SK-N-SH (cell line): ENCODE results near the gene GAS7. TPM values are rescaled to one million over a fixed set of nuclear protein-coding genes. Genes with fewer than 3 reads are reported as not detected.
"Not testable (repeated sequence)": the region's sequence is repeated elsewhere in the genome, so short reads cannot be mapped to it uniquely, and the experiment has no call there.

ENCODE experiments used
- CTCF ChIA-PET: fragments of 300-600, 350-600 bp; formaldehyde crosslinking; extraction: SDS; loops from one replicate; lab custom pipeline; 2021; lab: Yijun Ruan, JAX
- POLR2A ChIA-PET: fragments of 350-600 bp; sonication (Branson Sonifier 250); formaldehyde crosslinking; extraction: SDS; loops from one replicate; lab custom pipeline; 2020; ENCODE audit warnings: antibody characterized with exemption, inconsistent platforms; lab: Yijun Ruan, JAX
- DNase-seq: peaks from one replicate; pipeline ENCODE4 v3.0.0; 2012
- H2AFZ ChIP-seq: fragments of 200-600 bp; sonication (generic); 2 replicates; pipeline ENCODE4 v1.8.1; 2016; ENCODE audit warnings: antibody characterized with exemption, mild to moderate bottlenecking, low read depth
- H3F3A ChIP-seq: fragments of 200-600 bp; sonication (generic); replicated peaks from 2 replicates; pipeline ENCODE3; 2016; ENCODE audit warnings: antibody characterized with exemption, mild to moderate bottlenecking; ENCODE audit not compliant: insufficient read depth
- H3K27ac ChIP-seq, 2 experiments: fragments of 200-500 bp in 1 of 2; fragments of 200-600 bp in 1 of 2; sonication (Bioruptor generic) in 1 of 2; sonication (generic), shearing (Covaris generic) in 1 of 2; 2 replicates each; pipeline versions ENCODE4 v1.5.1 to v1.6.1; 2014 to 2016; ENCODE audit warnings: low read depth in 2 of 2, inconsistent platforms in 1 of 2, low read length in 1 of 2, mild to moderate bottlenecking in 1 of 2, mixed read lengths in 1 of 2
- H3K27me3 ChIP-seq: fragments of 200-600 bp; sonication (generic), shearing (Covaris generic); 2 replicates; pipeline ENCODE4 v1.6.1; 2016; ENCODE audit warnings: mixed run types; ENCODE audit not compliant: insufficient read depth
- H3K36me3 ChIP-seq, 2 experiments: fragments of 200-500 bp in 1 of 2; fragments of 200-600 bp in 1 of 2; sonication (Bioruptor generic) in 1 of 2; sonication (generic) in 1 of 2; replicated peaks in 1 of 2; 2 replicates each; pipeline versions ENCODE3 to v1.5.1; 2014 to 2016; ENCODE audit warnings: low read length in 1 of 2, mild to moderate bottlenecking in 1 of 2; ENCODE audit not compliant: insufficient read depth in 2 of 2, control insufficient read depth in 1 of 2
- H3K4me1 ChIP-seq, 2 experiments: fragments of 200-500 bp in 1 of 2; fragments of 200-600 bp in 1 of 2; sonication (Bioruptor generic) in 1 of 2; sonication (generic), shearing (Covaris generic) in 1 of 2; 2 replicates each; pipeline versions ENCODE4 v1.5.1 to v1.6.1; 2014 to 2016; ENCODE audit warnings: low read depth in 1 of 2, low read length in 1 of 2, mixed run types in 1 of 2; ENCODE audit not compliant: insufficient read depth in 2 of 2, control insufficient read depth in 1 of 2
- H3K4me2 ChIP-seq: fragments of 200-600 bp; sonication (generic), shearing (Covaris generic); 2 replicates; pipeline ENCODE4 v1.6.1; 2017; ENCODE audit warnings: mixed run types
- H3K4me3 ChIP-seq, 2 experiments: fragments of 200-500 bp in 1 of 2; fragments of 200-600 bp in 1 of 2; sonication (Bioruptor generic) in 1 of 2; sonication (generic), shearing (Covaris generic) in 1 of 2; 2 replicates each; pipeline versions ENCODE4 v1.5.1 to v1.8.1; 2014 to 2016; ENCODE audit warnings: low read depth in 2 of 2, inconsistent platforms in 1 of 2, low read length in 1 of 2, mild to moderate bottlenecking in 1 of 2, mixed read lengths in 1 of 2, moderate library complexity in 1 of 2
- H3K79me2 ChIP-seq: fragments of 200-600 bp; sonication (generic); 2 replicates; pipeline ENCODE4 v1.8.1; 2017; ENCODE audit warnings: mild to moderate bottlenecking; ENCODE audit not compliant: insufficient read depth
- H3K9ac ChIP-seq: fragments of 200-600 bp; sonication (generic); 2 replicates; pipeline ENCODE4 v1.6.1; 2017; ENCODE audit warnings: mixed run types
- H3K9me2 ChIP-seq: fragments of 200-600 bp; sonication (generic); 2 replicates; pipeline ENCODE4 v1.6.1; 2017; ENCODE audit warnings: mixed run types
- H3K9me3 ChIP-seq: fragments of 200-600 bp; sonication (generic); 2 replicates; pipeline ENCODE4 v1.6.1; 2017; ENCODE audit warnings: mixed run types, mild to moderate bottlenecking, moderate library complexity
- H4K20me1 ChIP-seq: fragments of 200-600 bp; sonication (generic); 2 replicates; pipeline ENCODE4 v1.6.1; 2017; ENCODE audit warnings: mild to moderate bottlenecking, mixed run types; ENCODE audit not compliant: insufficient read depth
- EZH2phosphoT487 ChIP-seq: fragments of 200-600 bp; sonication (generic); IDR thresholded peaks from 2 replicates; pipeline ENCODE4 v1.6.1; 2017; ENCODE audit warnings: low read depth, mixed run types, mild to moderate bottlenecking, antibody characterized with exemption, moderate library complexity, borderline replicate concordance
- FOSL2 ChIP-seq: IDR thresholded peaks from 2 replicates; pipeline ENCODE4 v1.4.0; 2012; ENCODE audit warnings: low read depth, mild to moderate bottlenecking, moderate library complexity, borderline replicate concordance
- GABPA ChIP-seq: IDR thresholded peaks from 2 replicates; pipeline ENCODE4 v1.4.0; 2012; ENCODE audit warnings: low read depth, mild to moderate bottlenecking
- GATA2 ChIP-seq: sonication (generic); formaldehyde crosslinking; IDR thresholded peaks from 2 replicates; pipeline ENCODE4 v1.5.0; 2020; ENCODE audit warnings: mild to moderate bottlenecking, missing genetic modification reagents
- IRF3 ChIP-seq: fragments of 150-350 bp; IDR thresholded peaks from 2 replicates; pipeline ENCODE4 v1.6.1; 2016; ENCODE audit warnings: mild to moderate bottlenecking, low read depth, low read length
- JUND ChIP-seq: IDR thresholded peaks from 2 replicates; pipeline ENCODE4 v1.4.0; 2012
- MAX ChIP-seq: IDR thresholded peaks from 2 replicates; pipeline ENCODE4 v1.4.0; 2012; ENCODE audit warnings: low read depth
- NFIC ChIP-seq: IDR thresholded peaks from 2 replicates; pipeline ENCODE4 v1.4.0; 2012; ENCODE audit warnings: borderline replicate concordance
- PBX3 ChIP-seq: IDR thresholded peaks from 2 replicates; pipeline ENCODE4; 2012
- RAD21 ChIP-seq: IDR thresholded peaks from 2 replicates; pipeline ENCODE4 v1.6.1; 2012; ENCODE audit warnings: mild to moderate bottlenecking, low read length
- RCOR1 ChIP-seq: fragments of 150-350 bp; IDR thresholded peaks from 2 replicates; pipeline ENCODE4 v1.6.1; 2017; ENCODE audit warnings: antibody characterized with exemption, low read length
- RFX5 ChIP-seq: IDR thresholded peaks from 2 replicates; pipeline ENCODE4 v1.6.1; 2012; ENCODE audit warnings: mild to moderate bottlenecking, improper control_type of control experiment, low read length
- SIN3A ChIP-seq: IDR thresholded peaks from 2 replicates; pipeline ENCODE4 v1.6.1; 2012; ENCODE audit warnings: low read depth, mild to moderate bottlenecking, low read length, moderate library complexity, borderline replicate concordance
- SMC3 ChIP-seq: IDR thresholded peaks from 2 replicates; pipeline ENCODE4 v1.6.1; 2012; ENCODE audit warnings: low read depth, low read length, improper control_type of control experiment
- TCF12 ChIP-seq: IDR thresholded peaks from 2 replicates; pipeline ENCODE4 v1.4.0; 2012
- TEAD4 ChIP-seq: IDR thresholded peaks from 2 replicates; pipeline ENCODE4 v1.4.0; 2012; ENCODE audit warnings: mild to moderate bottlenecking, borderline replicate concordance; ENCODE audit not compliant: insufficient read depth
- USF2 ChIP-seq: fragments of 150-350 bp; IDR thresholded peaks from 2 replicates; pipeline ENCODE4 v1.6.1; 2017; ENCODE audit warnings: antibody characterized with exemption, low read length, low read depth, borderline replicate concordance
- YY1 ChIP-seq: IDR thresholded peaks from 2 replicates; pipeline ENCODE4 v1.4.0; 2012; ENCODE audit warnings: low read depth, mild to moderate bottlenecking
- WGBS: methylation state at CpG from one replicate; pipeline ENCODE4 v1.1.6; 2017; ENCODE audit warnings: low lambda C conversion rate; 5-methylcytosine and 5-hydroxymethylcytosine counted together
- polyA plus RNA-seq, 3 experiments: library from polyadenylated mRNA; depleted of rRNA; stranded (reverse); fragments of >200 nt; gene quantifications; 2 replicates each; pipeline ENCODE4 v1.2.3, GENCODE V29; 2012

The GAS7 gene
- polyA plus RNA-seq, 1 of the 3 experiments (the other 2 are of a cell fraction), result 0.12 TPM

GRCh38 chr17:10018461-10018891 is 179.9 kb downstream of the GAS7 start:
- CTCF ChIA-PET, result interaction anchor here (1.1 kb wide), 1 partner anchor 8 kb away, joined by 3 read pairs; no protein-coding TSS in a partner anchor
- H3K4me3 ChIP-seq, result no peak overlapping the region
- POLR2A ChIA-PET, result no interaction called here
- no peaks in the 10 kb centered on the region for H3F3A ChIP-seq
- no peak overlapping the region for H2AFZ ChIP-seq
- H3K27me3 ChIP-seq, result no peaks in the 10 kb centered on the region; the same call in 1 of the 2 replicates
- H3K36me3 ChIP-seq, result no peaks in the 10 kb centered on the region
- 19% methylated on average over 7 of the region's 7 CpGs for WGBS
- no peaks in the 10 kb centered on the region for H3K9me2 ChIP-seq
- H3K4me1 ChIP-seq, result peaks cover 0 to 3% of the 10 kb centered on the region in 2 experiments; a peak in 1 of 4 replicates
- no peak for DNase-seq
- no peak overlapping the region for H3K27ac ChIP-seq
- H3K79me2 ChIP-seq, result no peaks in the 10 kb centered on the region
- TF ChIP-seq RFX5, result no peak
- TF ChIP-seq SIN3A, result no peak
- TF ChIP-seq FOSL2, result no peak
- no peak for TF ChIP-seq GATA2 (CRISPR knock-in tag)
- no peak for TF ChIP-seq RCOR1
- no peaks in the 10 kb centered on the region for H3K9me3 ChIP-seq
- H4K20me1 ChIP-seq, result no peaks in the 10 kb centered on the region
- no peak overlapping the region for H3K9ac ChIP-seq
- H3K4me2 ChIP-seq, result no peak overlapping the region

- POLR2A ChIA-PET, H3K4me2 ChIP-seq, H2AFZ ChIP-seq, H3K79me2 ChIP-seq, H3K4me1 ChIP-seq, H3K36me3 ChIP-seq, DNase-seq, H3K9me3 ChIP-seq, H3K27ac ChIP-seq, H3K4me3 ChIP-seq, H3F3A ChIP-seq, H4K20me1 ChIP-seq, H3K9me2 ChIP-seq, H3K9ac ChIP-seq, H3K27me3 ChIP-seq: not testable (repeated sequence)
- CTCF ChIA-PET, result interaction anchor here (1.1 kb wide), 1 partner anchor 10 kb away, joined by 3 read pairs; no protein-coding TSS in a partner anchor
- WGBS, result 53% methylated on average over 14 of the region's 14 CpGs
These were observed 181.3 kb downstream of the GAS7 start for GRCh38 chr17:10016958-10017570.

- H3K4me2 ChIP-seq, result no peak overlapping the region
- H3K9ac ChIP-seq, result no peak overlapping the region
- DNase-seq, result no peak
- H3F3A ChIP-seq, result no peaks in the 10 kb centered on the region
- no peak for TF ChIP-seq GABPA
- no peak for TF ChIP-seq JUND
- no peak for TF ChIP-seq IRF3
- TF ChIP-seq TCF12, result no peak
- TF ChIP-seq EZH2phosphoT487, result no peak
- no peak for TF ChIP-seq GATA2 (CRISPR knock-in tag)
- TF ChIP-seq MAX, result no peak
- TF ChIP-seq YY1, result no peak
- TF ChIP-seq RAD21, result no peak
- TF ChIP-seq TEAD4, result no peak
- TF ChIP-seq SMC3, result no peak
- no peak for TF ChIP-seq NFIC
- TF ChIP-seq USF2, result no peak
- TF ChIP-seq SIN3A, result no peak
- no peak for TF ChIP-seq PBX3
- no peaks in the 10 kb centered on the region for H3K79me2 ChIP-seq
- H3K36me3 ChIP-seq, result no peaks in the 10 kb centered on the region
- no peaks in the 10 kb centered on the region for H4K20me1 ChIP-seq
- H3K4me3 ChIP-seq, result no peak overlapping the region
- ChIA-PET POLR2A (no interaction called here), CTCF (no interaction called here)
- H3K9me2 ChIP-seq, result no peaks in the 10 kb centered on the region
- no peaks in the 10 kb centered on the region; the same call in 1 of the 2 replicates for H3K27me3 ChIP-seq
- H3K4me1 ChIP-seq, result no peaks in the 10 kb centered on the region
- H3K9me3 ChIP-seq, result no peaks in the 10 kb centered on the region
- no peak overlapping the region for H2AFZ ChIP-seq
- 23% methylated on average over 9 of the region's 9 CpGs for whole genome bisulfite sequencing
- H3K27ac ChIP-seq, result no peak overlapping the region
These were observed 184.9 kb downstream of the GAS7 start for GRCh38 chr17:10013365-10014112.
